CD14-positive monocyte (primary cell): ENCODE data around the gene IGFL1. TPM values are rescaled to one million over a fixed set of nuclear protein-coding genes. Genes with fewer than 3 reads are reported as not detected.

Experiments
- DNase-seq, 3 donors: peaks; one replicate each; pipeline ENCODE4 v3.0.0-alpha.2; 2011 to 2022
- H2AFZ ChIP-seq: 2 replicates; pipeline ENCODE4 v1.6.0; 2012; ENCODE audit warnings: mild to moderate bottlenecking, low read depth, low read length, inconsistent platforms; ENCODE audit not compliant: insufficient read depth, poor library complexity, severe bottlenecking
- H3K27ac ChIP-seq, 2 donors: 1 replicate in 1 of 2; 2 replicates in 1 of 2; pipeline ENCODE4 v1.5.1; 2012 to 2013; ENCODE audit warnings: low read length in 2 of 2, control low read depth in 1 of 2, inconsistent platforms in 1 of 2, low read depth in 1 of 2, mild to moderate bottlenecking in 1 of 2
- H3K27me3 ChIP-seq, 2 donors: one replicate each; pipeline versions ENCODE4 v1.6.0 to v1.6.1; 2011 to 2013; ENCODE audit warnings: low read length in 2 of 2; ENCODE audit not compliant: control insufficient read depth in 2 of 2, insufficient read depth in 2 of 2
- H3K36me3 ChIP-seq, 2 donors: replicated peaks in 1 of 2; 1 replicate in 1 of 2; 2 replicates in 1 of 2; pipeline versions ENCODE4 v1.5.1 to v1.6.1; 2012 to 2013; ENCODE audit warnings: low read length in 2 of 2, control low read depth in 1 of 2, inconsistent platforms in 1 of 2, mild to moderate bottlenecking in 1 of 2; ENCODE audit not compliant: insufficient read depth in 2 of 2, control insufficient read depth in 1 of 2
- H3K4me1 ChIP-seq, 2 donors: 1 replicate in 1 of 2; 2 replicates in 1 of 2; pipeline versions ENCODE4 v1.5.1 to v1.6.1; 2012 to 2013; ENCODE audit warnings: low read length in 2 of 2, control low read depth in 1 of 2, inconsistent platforms in 1 of 2, mild to moderate bottlenecking in 1 of 2, moderate library complexity in 1 of 2; ENCODE audit not compliant: insufficient read depth in 2 of 2, control insufficient read depth in 1 of 2
- H3K4me2 ChIP-seq: replicated peaks from 2 replicates; pipeline ENCODE3; 2012; ENCODE audit warnings: low read length, moderate library complexity, mild to moderate bottlenecking; ENCODE audit not compliant: poor library complexity, severe bottlenecking; ENCODE audit errors: extremely low read depth
- H3K4me3 ChIP-seq, 3 experiments: fragments of 200-600 bp in 1 of 3; sonication (generic) in 1 of 3; replicated peaks in 1 of 3; 1 replicate in 2 of 3; 2 replicates in 1 of 3; pipeline ENCODE4 v1.5.1; 2011 to 2013; ENCODE audit warnings: low read length in 3 of 3, mild to moderate bottlenecking in 3 of 3, control low read depth in 2 of 3, low read depth in 2 of 3, inconsistent platforms in 1 of 3, moderate library complexity in 1 of 3
- H3K79me2 ChIP-seq: 2 replicates; pipeline ENCODE4 v1.6.0; 2012; ENCODE audit warnings: mild to moderate bottlenecking, control low read depth, inconsistent platforms, low read length, moderate library complexity; ENCODE audit not compliant: insufficient read depth
- H3K9ac ChIP-seq: 2 replicates; pipeline ENCODE4 v1.6.0; 2017; ENCODE audit warnings: low read length, mild to moderate bottlenecking; ENCODE audit not compliant: insufficient read depth, poor library complexity, severe bottlenecking
- H3K9me3 ChIP-seq, 2 donors: replicated peaks in 1 of 2; 1 replicate in 1 of 2; 2 replicates in 1 of 2; pipeline versions ENCODE4 v1.5.1 to v1.6.1; 2012 to 2013; ENCODE audit warnings: low read length in 2 of 2, control low read depth in 1 of 2; ENCODE audit not compliant: control insufficient read depth in 1 of 2, insufficient read depth in 1 of 2
- H4K20me1 ChIP-seq: 2 replicates; pipeline ENCODE4 v1.6.0; 2012; ENCODE audit warnings: mild to moderate bottlenecking, low read length, control low read depth, moderate library complexity; ENCODE audit not compliant: insufficient read depth
- H3K27ac Mint-ChIP-seq, 7 donors: one replicate each; pipeline ENCODE4 v1.8.0; 2020; ENCODE audit warnings: mild to moderate bottlenecking in 7 of 7, mixed read lengths in 7 of 7, moderate library complexity in 6 of 7, inconsistent platforms in 2 of 7
- H3K27me3 Mint-ChIP-seq, 3 donors: one replicate each; pipeline ENCODE4 v1.8.0; 2021 to 2022; ENCODE audit warnings: low read depth in 3 of 3, mild to moderate bottlenecking in 3 of 3, mixed read lengths in 3 of 3, moderate library complexity in 3 of 3, inconsistent platforms in 1 of 3
- H3K36me3 Mint-ChIP-seq, 2 donors: one replicate each; pipeline ENCODE4 v1.8.0; 2020; ENCODE audit warnings: mixed read lengths in 2 of 2, inconsistent platforms in 1 of 2, mild to moderate bottlenecking in 1 of 2
- H3K4me1 Mint-ChIP-seq: one replicate; pipeline ENCODE4 v1.8.0; 2020; ENCODE audit warnings: mild to moderate bottlenecking, mixed read lengths
- H3K4me3 Mint-ChIP-seq, 2 donors: one replicate each; pipeline ENCODE4 v1.8.0; 2020; ENCODE audit warnings: mild to moderate bottlenecking in 2 of 2, mixed read lengths in 2 of 2, moderate library complexity in 1 of 2
- H3K9me3 Mint-ChIP-seq, 7 donors: one replicate each; pipeline ENCODE4 v1.8.0; 2020 to 2022; ENCODE audit warnings: mixed read lengths in 7 of 7, mild to moderate bottlenecking in 6 of 7, moderate library complexity in 6 of 7, inconsistent platforms in 2 of 7
- WGBS: methylation state at CpG from one replicate; pipeline ENCODE4 v1.1.5; 2013; ENCODE audit warnings: missing lambda C conversion rate; ENCODE audit not compliant: insufficient coverage; 5-methylcytosine and 5-hydroxymethylcytosine counted together
- intact Hi-C, 2 donors: fragments of 100-400 bp; cut with micrococcal nuclease; formaldehyde crosslinking; loops; one replicate each; pipeline versions ENCODE4 v1.15.0 to v1.15.1; 2023
- polyA plus RNA-seq, 3 donors: library from polyadenylated mRNA; depleted of rRNA in 1 of 3; unstranded in 2 of 3; stranded (reverse) in 1 of 3; fragments of 300-500 nt in 2 of 3; fragments of >200 nt in 1 of 3; fragmentation: Illumina TruSeq in 2 of 3; gene quantifications; 1 replicate in 2 of 3; 2 replicates in 1 of 3; pipeline ENCODE4 v1.2.3, GENCODE V29; 2012 to 2021
- TF ChIP-seq, protein P1 (sequence below): fragments of 200-600 bp; IDR thresholded peaks from one replicate; pipeline ENCODE4 v1.8.0; 2022; ENCODE audit warnings: antibody characterized with exemption, mild to moderate bottlenecking

Gene IGFL1
- polyA plus RNA-seq, 3 donors, result not detected

DNA sequence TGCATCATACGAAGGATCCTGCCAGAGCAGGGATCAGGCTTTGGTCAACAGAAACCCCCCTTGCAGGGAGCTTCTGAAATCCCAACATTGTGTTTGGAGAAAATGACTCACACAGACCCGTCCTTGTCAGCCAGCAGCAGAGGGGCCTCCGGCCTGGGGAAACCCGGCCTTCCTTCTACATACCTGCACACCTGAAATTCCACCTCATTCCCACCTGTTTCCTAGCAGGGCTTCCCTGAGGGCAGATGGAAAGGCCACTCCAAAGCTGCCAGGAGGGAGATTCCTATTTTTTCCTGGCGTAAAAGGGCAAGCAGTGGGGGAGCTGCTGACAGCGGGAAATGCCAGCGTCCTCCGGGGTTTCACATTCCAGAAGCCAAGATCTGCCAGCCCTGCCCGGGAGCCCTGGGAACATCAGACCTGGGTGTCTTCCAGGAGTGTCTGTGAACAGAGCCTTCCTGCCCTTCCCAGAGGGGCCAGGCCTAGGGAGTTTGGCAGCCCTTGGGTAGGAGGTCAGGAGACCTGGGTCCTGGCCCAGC, 3.0 kb upstream of the IGFL1 start:
- Histone ChIP-seq H3K4me2 (no peak overlapping the region), H2AFZ (no peak overlapping the region), H3K27ac (no peak overlapping the region), H3K27me3 (no peaks in the 10 kb centered on the region), H3K4me3 (no peak overlapping the region), H3K9ac (no peak overlapping the region), H4K20me1 (no peaks in the 10 kb centered on the region), H3K4me1 (no peaks in the 10 kb centered on the region), H3K9me3 (no peaks in the 10 kb centered on the region), H3K36me3 (no peaks in the 10 kb centered on the region), H3K79me2 (no peaks in the 10 kb centered on the region)
- TF ChIP-seq, protein P1, sequence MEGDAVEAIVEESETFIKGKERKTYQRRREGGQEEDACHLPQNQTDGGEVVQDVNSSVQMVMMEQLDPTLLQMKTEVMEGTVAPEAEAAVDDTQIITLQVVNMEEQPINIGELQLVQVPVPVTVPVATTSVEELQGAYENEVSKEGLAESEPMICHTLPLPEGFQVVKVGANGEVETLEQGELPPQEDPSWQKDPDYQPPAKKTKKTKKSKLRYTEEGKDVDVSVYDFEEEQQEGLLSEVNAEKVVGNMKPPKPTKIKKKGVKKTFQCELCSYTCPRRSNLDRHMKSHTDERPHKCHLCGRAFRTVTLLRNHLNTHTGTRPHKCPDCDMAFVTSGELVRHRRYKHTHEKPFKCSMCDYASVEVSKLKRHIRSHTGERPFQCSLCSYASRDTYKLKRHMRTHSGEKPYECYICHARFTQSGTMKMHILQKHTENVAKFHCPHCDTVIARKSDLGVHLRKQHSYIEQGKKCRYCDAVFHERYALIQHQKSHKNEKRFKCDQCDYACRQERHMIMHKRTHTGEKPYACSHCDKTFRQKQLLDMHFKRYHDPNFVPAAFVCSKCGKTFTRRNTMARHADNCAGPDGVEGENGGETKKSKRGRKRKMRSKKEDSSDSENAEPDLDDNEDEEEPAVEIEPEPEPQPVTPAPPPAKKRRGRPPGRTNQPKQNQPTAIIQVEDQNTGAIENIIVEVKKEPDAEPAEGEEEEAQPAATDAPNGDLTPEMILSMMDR, result no peak
- DNase-seq, result no peak
- intact Hi-C loops, result no loop called here
- Mint-ChIP-seq H3K4me3 (no peak overlapping the region), H3K36me3 (no peaks in the 10 kb centered on the region), H3K9me3 (no peaks in the 10 kb centered on the region), H3K27me3 (peaks cover 6 to 13% (median 8%) of the 10 kb centered on the region in 3 donors), H3K27ac (no peak overlapping the region), H3K4me1 (no peaks in the 10 kb centered on the region)
- 77% methylated on average over 9 of the region's 9 CpGs for WGBS

- Mint-ChIP-seq H3K27me3 (peaks cover 7 to 10% (median 8%) of the 10 kb centered on the region in 3 donors), H3K4me3 (no peak overlapping the region), H3K4me1 (no peaks in the 10 kb centered on the region), H3K9me3 (peaks cover 0 to 2% (median 0%) of the 10 kb centered on the region in 7 donors), H3K36me3 (no peaks in the 10 kb centered on the region), H3K27ac (no peak overlapping the region)
- no peak overlapping the region for H3K4me3 ChIP-seq
- no peak for DNase-seq
- no peaks in the 10 kb centered on the region for H4K20me1 ChIP-seq
- no peak overlapping the region for H2AFZ ChIP-seq
- 66% methylated on average over 5 of the region's 10 CpGs for WGBS
- H3K4me1 ChIP-seq, result no peaks in the 10 kb centered on the region
- no peak overlapping the region for H3K27ac ChIP-seq
- H3K27me3 ChIP-seq, result no peaks in the 10 kb centered on the region
- H3K9me3 ChIP-seq, result no peaks in the 10 kb centered on the region
- no peaks in the 10 kb centered on the region for H3K36me3 ChIP-seq
- TF ChIP-seq, protein P1, result no peak
- H3K79me2 ChIP-seq, result no peaks in the 10 kb centered on the region
- H3K4me2 ChIP-seq, result no peak overlapping the region
- intact Hi-C loops, result no loop called here
- H3K9ac ChIP-seq, result no peak overlapping the region
Observed at GRCh38 chr19:46232029-46232428, 2.5 kb downstream of the IGFL1 start.
